ENCODE data around the gene UGT1A9.

DNA sequence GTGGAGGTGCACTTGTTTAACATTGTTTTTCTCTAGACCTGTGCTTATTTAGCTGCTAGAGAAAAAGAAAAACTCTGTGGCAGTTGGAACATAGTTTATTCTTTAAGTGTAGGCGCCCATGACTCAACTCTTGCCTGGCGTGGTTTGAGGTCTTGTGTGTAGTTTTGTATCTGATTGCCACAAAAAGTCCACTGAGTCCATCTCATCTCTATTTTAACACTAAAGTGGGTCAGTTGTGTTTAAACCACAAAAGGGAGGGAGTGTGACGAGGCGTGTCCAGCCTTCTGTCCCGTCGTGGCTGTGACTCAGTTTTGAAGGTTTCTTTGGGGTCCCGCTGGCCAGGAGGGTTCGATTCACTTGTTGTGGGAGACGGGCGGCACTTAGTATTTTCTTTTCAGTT, 15.3 kb upstream of the UGT1A9 start:
- no peak for TF ChIP-seq TAF1 (IDR thresholded peaks at IDR 0.05; ENCODE audit: borderline replicate concordance, low read depth, low read length)
- no peak for TF ChIP-seq RXRA (IDR thresholded peaks at IDR 0.05; ENCODE audit: borderline replicate concordance, low read depth)
- TF ChIP-seq EZH2phosphoT487 (IDR thresholded peaks at IDR 0.05; ENCODE audit: borderline replicate concordance, low read depth) = no peak
- TF ChIP-seq, protein P1, sequence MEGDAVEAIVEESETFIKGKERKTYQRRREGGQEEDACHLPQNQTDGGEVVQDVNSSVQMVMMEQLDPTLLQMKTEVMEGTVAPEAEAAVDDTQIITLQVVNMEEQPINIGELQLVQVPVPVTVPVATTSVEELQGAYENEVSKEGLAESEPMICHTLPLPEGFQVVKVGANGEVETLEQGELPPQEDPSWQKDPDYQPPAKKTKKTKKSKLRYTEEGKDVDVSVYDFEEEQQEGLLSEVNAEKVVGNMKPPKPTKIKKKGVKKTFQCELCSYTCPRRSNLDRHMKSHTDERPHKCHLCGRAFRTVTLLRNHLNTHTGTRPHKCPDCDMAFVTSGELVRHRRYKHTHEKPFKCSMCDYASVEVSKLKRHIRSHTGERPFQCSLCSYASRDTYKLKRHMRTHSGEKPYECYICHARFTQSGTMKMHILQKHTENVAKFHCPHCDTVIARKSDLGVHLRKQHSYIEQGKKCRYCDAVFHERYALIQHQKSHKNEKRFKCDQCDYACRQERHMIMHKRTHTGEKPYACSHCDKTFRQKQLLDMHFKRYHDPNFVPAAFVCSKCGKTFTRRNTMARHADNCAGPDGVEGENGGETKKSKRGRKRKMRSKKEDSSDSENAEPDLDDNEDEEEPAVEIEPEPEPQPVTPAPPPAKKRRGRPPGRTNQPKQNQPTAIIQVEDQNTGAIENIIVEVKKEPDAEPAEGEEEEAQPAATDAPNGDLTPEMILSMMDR (IDR thresholded peaks at IDR 0.05) = no peak
- no peak for TF ChIP-seq GABPA (IDR thresholded peaks at IDR 0.05; ENCODE audit: low read depth)
- no peak for TF ChIP-seq FOSL2 (IDR thresholded peaks at IDR 0.05; ENCODE audit: borderline replicate concordance, low read depth)
- no peak for TF ChIP-seq RAD21 (IDR thresholded peaks at IDR 0.05; ENCODE audit: low read length)
